Measurements from ENCODE around the gene PPP2R3A.

The PPP2R3A gene

GRCh38 chr3:135997554-135998320 is 32.2 kb downstream of the PPP2R3A start:
- no peaks in the 10 kb centered on the region for H3K4me1 Mint-ChIP-seq
- H3K4me3 Mint-ChIP-seq, result no peak overlapping the region
- TF ChIP-seq CTCF (IDR thresholded peaks at IDR 0.05; ENCODE audit: unreplicated experiment in 3 of 3), result no peak
- H3K27me3 Mint-ChIP-seq (ENCODE audit: low read depth), result no peaks in the 10 kb centered on the region
- H3K9me3 Mint-ChIP-seq, result no peaks in the 10 kb centered on the region
- H3K27ac Mint-ChIP-seq, result no peak overlapping the region
- H3K36me3 Mint-ChIP-seq (ENCODE audit: low read depth), result peaks cover 12% of the 10 kb centered on the region

- Mint-ChIP-seq H3K36me3 (ENCODE audit: low read depth) (peaks cover 43% of the 10 kb centered on the region), H3K27me3 (ENCODE audit: low read depth) (no peaks in the 10 kb centered on the region), H3K27ac (no peak overlapping the region), H3K4me3 (no peak overlapping the region), H3K4me1 (no peaks in the 10 kb centered on the region), H3K9me3 (peaks cover 3% of the 10 kb centered on the region)
- TF ChIP-seq CTCF (IDR thresholded peaks at IDR 0.05; ENCODE audit: unreplicated experiment in 3 of 3), result no peak
Observed at GRCh38 chr3:136008221-136008620, 42.7 kb downstream of the PPP2R3A start.

GRCh38 chr3:136008732-136009470 is 43.4 kb downstream of the PPP2R3A start:
- peaks cover 8% of the 10 kb centered on the region for H3K9me3 Mint-ChIP-seq
- H3K27ac Mint-ChIP-seq, result no peak overlapping the region
- no peaks in the 10 kb centered on the region for H3K4me1 Mint-ChIP-seq
- no peak for TF ChIP-seq CTCF (IDR thresholded peaks at IDR 0.05; ENCODE audit: unreplicated experiment in 3 of 3)
- no peak overlapping the region for H3K4me3 Mint-ChIP-seq
- no peaks in the 10 kb centered on the region for H3K27me3 Mint-ChIP-seq (ENCODE audit: low read depth)
- peaks cover 44% of the 10 kb centered on the region for H3K36me3 Mint-ChIP-seq (ENCODE audit: low read depth)

- TF ChIP-seq CTCF (IDR thresholded peaks at IDR 0.05; ENCODE audit: unreplicated experiment in 3 of 3), result no peak
- Mint-ChIP-seq H3K4me1 (peaks cover 27% of the 10 kb centered on the region), H3K27ac (no peak overlapping the region), H3K36me3 (ENCODE audit: low read depth) (peaks cover 30% of the 10 kb centered on the region), H3K9me3 (peaks cover 20% of the 10 kb centered on the region), H3K4me3 (no peak overlapping the region), H3K27me3 (ENCODE audit: low read depth) (no peaks in the 10 kb centered on the region)
Observed at GRCh38 chr3:136018876-136019275, 53.3 kb downstream of the PPP2R3A start.

GRCh38 chr3:136021803-136022202 is 56.3 kb downstream of the PPP2R3A start:
- peaks cover 32% of the 10 kb centered on the region for H3K4me1 Mint-ChIP-seq
- no peak overlapping the region for H3K27ac Mint-ChIP-seq
- no peaks in the 10 kb centered on the region for H3K9me3 Mint-ChIP-seq
- H3K4me3 Mint-ChIP-seq, result no peak overlapping the region
- peaks cover 12% of the 10 kb centered on the region for H3K36me3 Mint-ChIP-seq (ENCODE audit: low read depth)
- no peaks in the 10 kb centered on the region for H3K27me3 Mint-ChIP-seq (ENCODE audit: low read depth)
- no peak for TF ChIP-seq CTCF (IDR thresholded peaks at IDR 0.05; ENCODE audit: unreplicated experiment in 3 of 3)
